ENCODE results near the gene KCNF1. TPM values are rescaled to one million over a fixed set of nuclear protein-coding genes. Genes with fewer than 3 reads are reported as not detected.
"Not testable (repeated sequence)": the region's sequence is repeated elsewhere in the genome, so short reads cannot be mapped to it uniquely, and the experiment has no call there.

KCNF1 gene
- total RNA-seq, 4 donors from 2014 or later, result 20.2 to 51.7 (median 44.4) TPM

DNA sequence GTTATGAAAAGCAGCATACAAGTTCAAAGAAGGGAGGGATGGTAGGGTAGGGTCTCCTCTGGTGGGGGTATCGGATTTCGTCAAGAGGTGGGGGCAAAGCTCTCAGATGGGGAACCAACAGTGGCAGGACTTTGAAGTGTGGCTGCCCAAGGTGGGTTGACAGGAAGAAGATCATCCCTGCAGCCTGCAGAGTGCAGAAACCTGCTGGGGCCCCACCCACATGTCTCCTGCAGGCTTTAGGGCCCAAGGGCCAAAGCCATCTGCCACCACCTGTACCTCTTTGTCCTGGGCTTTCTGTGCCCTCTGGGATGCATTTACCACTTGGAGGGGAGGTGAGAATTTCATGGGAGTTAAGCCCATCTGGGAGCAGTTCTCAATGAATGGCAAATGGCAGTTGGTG lies 42.7 kb downstream of the KCNF1 start:
- WGBS, result 81% methylated on average over 2 of the region's 2 CpGs
- no peak for DNase-seq (ENCODE audit: extremely low spot score)

DNA sequence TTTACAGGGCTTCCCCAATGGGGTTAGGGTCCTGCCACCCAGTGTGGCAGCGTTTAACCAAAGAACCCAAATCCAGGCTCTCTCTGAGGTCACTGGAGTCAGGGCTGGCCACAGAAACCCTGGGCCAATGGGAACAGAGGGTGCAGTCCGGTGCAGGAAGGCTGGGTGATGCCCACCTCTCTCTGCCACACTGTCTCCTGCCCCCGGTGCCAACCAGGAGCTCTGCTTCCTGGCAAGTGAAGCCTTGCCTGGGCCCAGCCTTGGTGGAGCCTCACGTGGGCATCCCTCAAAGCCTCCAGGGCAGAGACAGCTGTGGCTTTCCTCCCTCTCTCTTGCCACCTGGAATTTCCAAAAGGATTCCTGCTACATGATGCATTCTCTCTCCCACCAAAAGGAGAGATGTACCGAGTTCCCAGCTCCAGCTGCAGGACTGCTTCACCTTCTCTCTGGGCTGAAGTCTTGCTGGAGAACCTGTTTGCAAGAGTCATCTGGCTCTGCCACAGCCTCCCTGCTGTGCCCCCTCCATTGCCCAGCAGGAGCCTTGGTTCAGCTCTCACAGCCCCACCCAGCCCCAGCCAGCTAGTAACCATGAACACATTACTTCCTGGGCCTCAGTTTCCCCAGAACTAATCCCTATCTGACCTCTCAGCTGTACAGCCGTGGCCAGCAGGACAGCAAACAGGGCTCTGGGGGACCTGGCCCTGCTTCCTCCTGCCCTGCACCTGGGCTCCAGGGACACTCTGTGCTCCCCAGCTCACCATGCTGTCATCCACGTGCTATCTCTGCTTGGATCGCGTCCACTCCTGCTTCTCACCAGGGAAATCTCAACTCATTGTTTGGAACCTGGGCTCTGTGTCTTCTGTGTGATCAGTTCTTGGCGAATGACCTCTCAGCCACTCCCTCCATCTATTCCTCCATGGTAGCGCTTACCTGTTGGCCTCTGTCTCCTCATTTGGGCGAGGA lies 43.4 kb downstream of the KCNF1 start:
- H3K27me3 ChIP-seq, result peaks cover 0 to 19% (median 0%) of the 10 kb centered on the region in 4 donors
- no peak overlapping the region for H3K4me3 ChIP-seq
- intact Hi-C loops (cut with DNase I), result no loop called here
- no peak overlapping the region for H3K27ac ChIP-seq (replicated peaks in 1 of 4)
- H3K4me1 ChIP-seq, result no peaks in the 10 kb centered on the region
- no peaks in the 10 kb centered on the region for H3K36me3 ChIP-seq
- no peaks in the 10 kb centered on the region for H3K9me3 ChIP-seq
- no peak for DNase-seq (ENCODE audit: extremely low spot score)
- 84% methylated on average over 10 of the region's 12 CpGs for whole genome bisulfite sequencing
- TF ChIP-seq EP300 (IDR thresholded peaks at IDR 0.05) (no peak), POLR2A (IDR thresholded peaks at IDR 0.05; ENCODE audit: low read depth) (no peak), POLR2AphosphoS5 (IDR thresholded peaks at IDR 0.05) (no peak)
- TF ChIP-seq, protein P1, sequence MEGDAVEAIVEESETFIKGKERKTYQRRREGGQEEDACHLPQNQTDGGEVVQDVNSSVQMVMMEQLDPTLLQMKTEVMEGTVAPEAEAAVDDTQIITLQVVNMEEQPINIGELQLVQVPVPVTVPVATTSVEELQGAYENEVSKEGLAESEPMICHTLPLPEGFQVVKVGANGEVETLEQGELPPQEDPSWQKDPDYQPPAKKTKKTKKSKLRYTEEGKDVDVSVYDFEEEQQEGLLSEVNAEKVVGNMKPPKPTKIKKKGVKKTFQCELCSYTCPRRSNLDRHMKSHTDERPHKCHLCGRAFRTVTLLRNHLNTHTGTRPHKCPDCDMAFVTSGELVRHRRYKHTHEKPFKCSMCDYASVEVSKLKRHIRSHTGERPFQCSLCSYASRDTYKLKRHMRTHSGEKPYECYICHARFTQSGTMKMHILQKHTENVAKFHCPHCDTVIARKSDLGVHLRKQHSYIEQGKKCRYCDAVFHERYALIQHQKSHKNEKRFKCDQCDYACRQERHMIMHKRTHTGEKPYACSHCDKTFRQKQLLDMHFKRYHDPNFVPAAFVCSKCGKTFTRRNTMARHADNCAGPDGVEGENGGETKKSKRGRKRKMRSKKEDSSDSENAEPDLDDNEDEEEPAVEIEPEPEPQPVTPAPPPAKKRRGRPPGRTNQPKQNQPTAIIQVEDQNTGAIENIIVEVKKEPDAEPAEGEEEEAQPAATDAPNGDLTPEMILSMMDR (IDR thresholded peaks at IDR 0.05), result no peak

More for the DNA sequence above, 42.7 kb downstream of the KCNF1 start:
- H3K36me3 ChIP-seq, result no peaks in the 10 kb centered on the region
- peaks cover 0 to 19% (median 0%) of the 10 kb centered on the region in 4 donors for H3K27me3 ChIP-seq
- no peak overlapping the region for H3K27ac ChIP-seq (replicated peaks in 1 of 4)
- no peak for TF ChIP-seq POLR2A (IDR thresholded peaks at IDR 0.05; ENCODE audit: low read depth)
- no peaks in the 10 kb centered on the region for H3K4me1 ChIP-seq
- intact Hi-C loops (cut with DNase I), result no loop called here
- H3K9me3 ChIP-seq, result no peaks in the 10 kb centered on the region
- H3K4me3 ChIP-seq, result no peak overlapping the region

DNA sequence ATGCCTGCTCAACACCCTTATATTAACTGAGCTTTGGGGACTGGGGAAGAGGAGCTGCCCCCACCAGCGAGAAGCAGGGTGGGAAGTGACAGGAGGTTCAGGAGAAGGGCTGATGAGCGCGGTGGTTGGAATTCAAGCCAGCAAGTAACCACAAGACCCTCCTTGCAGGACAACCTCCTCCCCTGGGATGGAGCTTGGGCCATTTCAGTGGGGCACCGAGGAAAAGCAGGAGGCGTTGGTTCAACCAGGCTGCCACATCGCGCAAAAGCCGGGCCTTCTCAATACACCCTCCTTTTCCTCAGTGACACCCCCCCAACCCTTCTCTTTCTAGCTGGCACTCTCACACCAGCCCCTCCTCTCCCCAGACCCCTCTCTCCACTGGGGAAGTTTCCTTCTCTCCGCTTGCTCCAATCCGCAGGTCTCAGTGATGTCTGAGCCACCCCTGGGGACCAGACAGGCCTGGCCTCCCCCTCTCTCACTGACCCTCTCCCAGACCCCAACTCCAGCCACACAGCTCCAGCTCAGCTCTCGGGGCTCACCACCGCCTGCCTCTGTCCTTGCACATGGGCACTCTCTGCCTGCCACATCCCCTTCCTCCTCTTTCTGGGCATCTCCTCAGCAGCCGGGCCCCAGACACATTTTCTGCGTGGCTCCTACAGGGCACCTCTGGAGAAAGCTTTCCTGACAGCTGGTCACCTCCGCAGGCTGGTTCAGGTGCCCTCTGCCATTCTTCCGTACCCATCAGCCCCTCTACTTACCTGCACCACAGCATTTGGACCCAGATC lies 44.5 kb downstream of the KCNF1 start:
- no peak overlapping the region for H3K4me3 ChIP-seq
- no peak for DNase-seq (ENCODE audit: extremely low spot score)
- no peaks in the 10 kb centered on the region for H3K36me3 ChIP-seq
- 95% methylated on average over 16 of the region's 16 CpGs for WGBS
- no peak for TF ChIP-seq POLR2A (IDR thresholded peaks at IDR 0.05; ENCODE audit: low read depth)
- TF ChIP-seq EP300 (IDR thresholded peaks at IDR 0.05), result no peak
- TF ChIP-seq, protein P1 (IDR thresholded peaks at IDR 0.05), result no peak
- no peak for TF ChIP-seq POLR2AphosphoS5 (IDR thresholded peaks at IDR 0.05)
- no peaks in the 10 kb centered on the region for H3K9me3 ChIP-seq
- H3K4me1 ChIP-seq, result no peaks in the 10 kb centered on the region
- intact Hi-C loops (cut with DNase I), result no loop called here
- peaks cover 0 to 23% (median 0%) of the 10 kb centered on the region in 4 donors for H3K27me3 ChIP-seq
- H3K27ac ChIP-seq (replicated peaks in 1 of 4), result no peak overlapping the region

DNA sequence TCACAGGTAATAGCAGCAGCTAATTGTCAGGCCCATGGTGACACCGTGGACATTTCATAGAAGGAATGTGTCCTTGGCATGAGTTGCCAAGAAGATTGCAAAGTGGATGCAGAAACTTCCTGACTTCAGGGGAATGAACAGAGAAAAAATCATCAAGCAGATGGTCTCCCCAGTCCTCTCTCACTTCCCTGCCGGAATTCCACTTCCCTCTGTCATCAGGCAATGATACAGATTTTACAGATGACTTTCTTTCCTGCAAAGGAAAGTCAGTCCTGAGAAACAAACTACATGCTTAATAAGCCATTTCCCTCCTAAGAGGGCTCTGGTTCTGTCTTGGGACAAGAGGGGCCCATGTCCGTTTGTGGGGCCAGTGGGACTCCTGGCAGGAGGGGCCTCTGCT lies 45.7 kb downstream of the KCNF1 start:
- TF ChIP-seq POLR2A (IDR thresholded peaks at IDR 0.05; ENCODE audit: low read depth), result no peak
- TF ChIP-seq, protein P1 (IDR thresholded peaks at IDR 0.05), result no peak
- 82% methylated on average over 3 of the region's 3 CpGs for WGBS
- Histone ChIP-seq H3K4me1 (no peaks in the 10 kb centered on the region), H3K4me3 (no peak overlapping the region), H3K36me3 (no peaks in the 10 kb centered on the region), H3K27ac (replicated peaks in 1 of 4) (no peak overlapping the region), H3K9me3 (no peaks in the 10 kb centered on the region), H3K27me3 (peaks cover 0 to 29% (median 0%) of the 10 kb centered on the region in 4 donors)
- intact Hi-C loops (cut with DNase I), result no loop called here
- DNase-seq (ENCODE audit: extremely low spot score), result no peak

DNA sequence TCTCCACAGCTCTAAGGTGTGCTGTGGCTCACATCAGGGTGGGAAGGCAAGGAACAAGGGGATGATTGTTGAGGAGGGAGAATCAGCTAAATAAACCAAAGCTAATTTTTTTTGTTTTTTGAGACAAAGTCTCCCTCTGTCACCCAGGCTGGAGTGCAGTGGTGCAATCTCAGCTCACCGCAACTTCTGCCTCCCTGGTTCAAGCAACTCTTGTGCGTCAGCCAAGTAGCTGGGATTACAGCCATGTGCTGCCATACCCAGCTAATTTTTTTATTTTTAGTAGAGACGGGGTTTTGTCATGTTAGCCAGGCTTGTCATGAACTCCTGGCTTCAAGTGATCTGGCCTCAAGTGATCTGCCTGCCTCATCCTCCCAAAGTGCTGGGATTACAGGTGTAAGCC lies 46.7 kb downstream of the KCNF1 start:
- H3K9me3 ChIP-seq; intact Hi-C loops (cut with DNase I): not testable (repeated sequence)
- 54% methylated on average over 3 of the region's 3 CpGs for WGBS

More for the DNA sequence above, 46.7 kb downstream of the KCNF1 start:
- not testable (repeated sequence) for H3K4me1 ChIP-seq; DNase-seq (ENCODE audit: extremely low spot score); H3K4me3 ChIP-seq; H3K27ac ChIP-seq (replicated peaks in 1 of 4); H3K36me3 ChIP-seq
- H3K27me3 ChIP-seq, result peaks cover 0 to 29% (median 0%) of the 10 kb centered on the region in 4 donors
